Measurements from ENCODE around the gene VSIG10. TPM values are rescaled to one million over a fixed set of nuclear protein-coding genes. Genes with fewer than 3 reads are reported as not detected.

VSIG10 gene
- total and polyA plus RNA-seq, 2 of the 13 experiments (the other 11 are each of a cell fraction or from before 2014, with no cell fraction given) = 25.6 to 42.5 TPM

GRCh38 chr12:118109088-118109487, 5.3 kb upstream of the VSIG10 start:
- peaks cover 27% of the 10 kb centered on the region for H3K4me1 ChIP-seq (ENCODE audit: insufficient read depth, low read length)
- ATAC-seq (peak; percentile 22; the same call in 1 of the 3 replicates), FAIRE-seq (no peak), DNase-seq (ENCODE audit: low spot score) (no peak)
- no peak overlapping the region for H3K27ac ChIP-seq (ENCODE audit: extremely low read length, insufficient read depth, low read length)
- 71% methylated on average over 1 of the region's 1 CpG for WGBS (ENCODE audit: low lambda C conversion rate)
- intact Hi-C loops (cut with micrococcal nuclease; ENCODE audit: unreplicated experiment) = no loop called here
- no peak for TF ChIP-seq GMEB2 (CRISPR knock-in tag; IDR thresholded peaks at IDR 0.05; ENCODE audit: low read depth)
- TF ChIP-seq MIER2 (CRISPR knock-in tag; IDR thresholded peaks at IDR 0.05) = peak; percentile 84
- TF ChIP-seq REST (IDR thresholded peaks at IDR 0.05; ENCODE audit: borderline replicate concordance in 1 of 2, low read depth in 1 of 2, low read length in 2 of 2) = peak; percentile 24 to 88
- no TSS peak for BruUV-seq (replicated peaks)
- in situ Hi-C loops (cut with HindIII; ENCODE audit: extremely low pct_ligation_motif_present, low pct_unique_long_range_greater_than_20kb) = no loop called here
- no peak overlapping the region for H2AFZ ChIP-seq (ENCODE audit: low read length)
- ChIA-PET POLR2A (interaction anchor here (1.5 kb wide), 1 partner anchor 26 kb away, joined by 8 read pairs; the partner anchor contains the start of gene PEBP1), CTCF (ENCODE audit: low intra/inter-chr PET ratio, low total read pairs) (no interaction called here)
- no peaks in the 10 kb centered on the region for H3K79me2 ChIP-seq (ENCODE audit: insufficient read depth, low read length)
- H4K20me1 ChIP-seq (ENCODE audit: insufficient read depth, low read length) = no peaks in the 10 kb centered on the region
- no peak overlapping the region for H3K4me3 ChIP-seq (replicated peaks in 1 of 3; ENCODE audit: insufficient read depth in 1 of 3, low read depth in 2 of 3, low read length in 3 of 3)
- H3K9me3 ChIP-seq (ENCODE audit: low read length) = no peaks in the 10 kb centered on the region
- no peak overlapping the region for H3K9ac ChIP-seq (ENCODE audit: insufficient read depth, low read depth, low read length)
- no peaks in the 10 kb centered on the region for H3K27me3 ChIP-seq (ENCODE audit: control insufficient read depth in 1 of 2, insufficient read depth in 2 of 2, low read length in 2 of 2)
- no peak overlapping the region for H3K4me2 ChIP-seq (ENCODE audit: low read depth, low read length)
- no peaks in the 10 kb centered on the region for H3K36me3 ChIP-seq (replicated peaks in 1 of 2; ENCODE audit: control insufficient read depth in 1 of 2, insufficient read depth in 2 of 2, low read length in 2 of 2)
